Fibroblast of lung (primary cell): ENCODE results near the gene HID1. TPM values are rescaled to one million over a fixed set of nuclear protein-coding genes. Genes with fewer than 3 reads are reported as not detected.

Experiments
- DNase-seq, 2 donors: peaks; one replicate each; pipeline versions ENCODE4 v3.0.0 to v3.0.0-alpha.2; 2010; ENCODE audit warnings: low read depth in 2 of 2
- H2AFZ ChIP-seq: 2 replicates; pipeline ENCODE4 v1.5.1; 2012; ENCODE audit warnings: low read length, control low read depth, inconsistent platforms
- H3K27ac ChIP-seq: 2 replicates; pipeline ENCODE4 v1.5.1; 2011; ENCODE audit warnings: low read length, control low read depth; ENCODE audit not compliant: insufficient read depth
- H3K27me3 ChIP-seq: 2 replicates; pipeline ENCODE4 v1.5.1; 2011; ENCODE audit warnings: mild to moderate bottlenecking, low read length; ENCODE audit not compliant: control insufficient read depth, insufficient read depth
- H3K36me3 ChIP-seq: 2 replicates; pipeline ENCODE4 v1.5.1; 2011; ENCODE audit warnings: low read length; ENCODE audit not compliant: control insufficient read depth, insufficient read depth
- H3K4me1 ChIP-seq: 2 replicates; pipeline ENCODE4 v1.5.1; 2011; ENCODE audit warnings: low read length; ENCODE audit not compliant: control insufficient read depth, insufficient read depth; ENCODE audit errors: extremely low read depth
- H3K4me2 ChIP-seq: 2 replicates; pipeline ENCODE4 v1.5.1; 2011; ENCODE audit warnings: low read length, control low read depth; ENCODE audit not compliant: insufficient read depth; ENCODE audit errors: extremely low read depth
- H3K4me3 ChIP-seq, 4 experiments: fragments of 200-600 bp in 1 of 4; sonication (generic) in 1 of 4; replicated peaks in 1 of 4; 2 replicates each; pipeline ENCODE4 v1.5.1; 2011 to 2016; ENCODE audit warnings: low read length in 4 of 4, low read depth in 3 of 4, mild to moderate bottlenecking in 3 of 4, control low read depth in 2 of 4, inconsistent platforms in 1 of 4, mixed read lengths in 1 of 4; ENCODE audit not compliant: insufficient read depth in 1 of 4; ENCODE audit errors: control extremely low read depth in 1 of 4
- H3K79me2 ChIP-seq: 2 replicates; pipeline ENCODE4 v1.5.1; 2012; ENCODE audit warnings: mild to moderate bottlenecking, low read length, inconsistent platforms; ENCODE audit not compliant: control insufficient read depth, insufficient read depth
- H3K9ac ChIP-seq: 2 replicates; pipeline ENCODE4 v1.5.1; 2011; ENCODE audit warnings: mild to moderate bottlenecking, low read length, control low read depth; ENCODE audit not compliant: insufficient read depth
- H3K9me3 ChIP-seq: 2 replicates; pipeline ENCODE4 v1.5.1; 2012; ENCODE audit warnings: low read depth, low read length; ENCODE audit not compliant: control insufficient read depth, insufficient read depth
- H4K20me1 ChIP-seq: 2 replicates; pipeline ENCODE4 v1.5.1; 2011; ENCODE audit warnings: low read length; ENCODE audit not compliant: control insufficient read depth, insufficient read depth; ENCODE audit errors: extremely low read depth
- EZH2 ChIP-seq: IDR thresholded peaks from 2 replicates; pipeline ENCODE4 v1.5.1; 2012; ENCODE audit warnings: low read length, control low read depth, mild to moderate bottlenecking; ENCODE audit errors: missing control alignments
- polyA plus RNA-seq, 2 donors: library from polyadenylated mRNA; depleted of rRNA in 1 of 2; stranded (reverse) in 1 of 2; unstranded in 1 of 2; fragments of >200 nt; gene quantifications; 2 replicates each; pipeline ENCODE4 v1.2.1, GENCODE V29; 2011 to 2012; ENCODE audit warnings: missing spikeins in 1 of 2
- total RNA-seq: library from RNA; depleted of rRNA; stranded (reverse); fragments of >200 nt; gene quantifications from 2 replicates; pipeline ENCODE4 v1.2.1, GENCODE V29; 2014
- TF ChIP-seq, protein P1 (sequence below), 2 donors: IDR thresholded peaks in 1 of 2; conservative IDR thresholded peaks in 1 of 2; 1 replicate in 1 of 2; 2 replicates in 1 of 2; pipeline ENCODE4 v1.5.1; 2011 to 2012; ENCODE audit warnings: low read length in 2 of 2, control low read depth in 1 of 2, inconsistent platforms in 1 of 2, low read depth in 1 of 2, mild to moderate bottlenecking in 1 of 2

Gene HID1
- total and polyA plus RNA-seq, 2 donors (not counting 1 experiment from before 2014, with no cell fraction given), result 0.17 to 0.23 TPM

DNA sequence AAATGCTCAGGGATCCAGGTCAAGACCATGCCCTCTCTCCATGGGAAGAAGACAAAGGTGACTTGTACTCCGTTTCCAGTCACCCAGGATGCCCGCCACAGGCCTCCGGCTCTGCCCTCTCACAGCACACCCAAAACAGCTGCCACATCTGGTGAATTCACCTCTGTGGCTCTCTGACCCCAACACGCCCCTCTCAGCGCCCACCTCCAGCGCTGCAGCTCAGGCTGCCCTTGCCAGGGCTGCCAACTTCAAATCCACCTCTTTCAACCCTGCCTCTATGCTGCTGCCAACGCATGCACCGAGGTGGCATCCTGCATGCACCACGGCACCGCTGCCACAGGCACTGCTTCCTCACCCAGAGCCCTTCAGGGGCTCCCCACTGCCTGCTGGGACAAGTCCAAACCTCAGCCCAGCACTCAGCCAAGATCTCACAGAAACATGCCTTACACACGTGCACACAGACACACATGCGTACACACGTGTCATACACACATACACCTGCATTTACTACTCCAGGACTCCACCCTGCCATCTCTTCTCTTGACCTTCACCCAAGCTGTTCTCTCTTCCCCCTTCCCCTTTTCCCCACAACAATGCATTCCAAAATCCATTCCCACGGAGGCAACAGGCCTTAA is 7.5 kb downstream of the HID1 start:
- Histone ChIP-seq H3K9ac (no peak overlapping the region), H3K4me3 (no peak overlapping the region), H3K27ac (no peak overlapping the region), H3K36me3 (no peaks in the 10 kb centered on the region), H2AFZ (no peak overlapping the region), H4K20me1 (no peaks in the 10 kb centered on the region), H3K4me2 (no peak overlapping the region), H3K27me3 (peaks cover 2% of the 10 kb centered on the region), H3K4me1 (no peaks in the 10 kb centered on the region), H3K9me3 (no peaks in the 10 kb centered on the region), H3K79me2 (no peaks in the 10 kb centered on the region)
- no peak for DNase-seq
- TF ChIP-seq, protein P1, sequence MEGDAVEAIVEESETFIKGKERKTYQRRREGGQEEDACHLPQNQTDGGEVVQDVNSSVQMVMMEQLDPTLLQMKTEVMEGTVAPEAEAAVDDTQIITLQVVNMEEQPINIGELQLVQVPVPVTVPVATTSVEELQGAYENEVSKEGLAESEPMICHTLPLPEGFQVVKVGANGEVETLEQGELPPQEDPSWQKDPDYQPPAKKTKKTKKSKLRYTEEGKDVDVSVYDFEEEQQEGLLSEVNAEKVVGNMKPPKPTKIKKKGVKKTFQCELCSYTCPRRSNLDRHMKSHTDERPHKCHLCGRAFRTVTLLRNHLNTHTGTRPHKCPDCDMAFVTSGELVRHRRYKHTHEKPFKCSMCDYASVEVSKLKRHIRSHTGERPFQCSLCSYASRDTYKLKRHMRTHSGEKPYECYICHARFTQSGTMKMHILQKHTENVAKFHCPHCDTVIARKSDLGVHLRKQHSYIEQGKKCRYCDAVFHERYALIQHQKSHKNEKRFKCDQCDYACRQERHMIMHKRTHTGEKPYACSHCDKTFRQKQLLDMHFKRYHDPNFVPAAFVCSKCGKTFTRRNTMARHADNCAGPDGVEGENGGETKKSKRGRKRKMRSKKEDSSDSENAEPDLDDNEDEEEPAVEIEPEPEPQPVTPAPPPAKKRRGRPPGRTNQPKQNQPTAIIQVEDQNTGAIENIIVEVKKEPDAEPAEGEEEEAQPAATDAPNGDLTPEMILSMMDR (conservative IDR thresholded peaks at IDR 0.05 in 1 of 2, IDR thresholded peaks at IDR 0.05 in 1 of 2; ENCODE audit: low read depth in 1 of 2, low read length in 2 of 2), result no peak
- TF ChIP-seq EZH2, result no peak

DNA sequence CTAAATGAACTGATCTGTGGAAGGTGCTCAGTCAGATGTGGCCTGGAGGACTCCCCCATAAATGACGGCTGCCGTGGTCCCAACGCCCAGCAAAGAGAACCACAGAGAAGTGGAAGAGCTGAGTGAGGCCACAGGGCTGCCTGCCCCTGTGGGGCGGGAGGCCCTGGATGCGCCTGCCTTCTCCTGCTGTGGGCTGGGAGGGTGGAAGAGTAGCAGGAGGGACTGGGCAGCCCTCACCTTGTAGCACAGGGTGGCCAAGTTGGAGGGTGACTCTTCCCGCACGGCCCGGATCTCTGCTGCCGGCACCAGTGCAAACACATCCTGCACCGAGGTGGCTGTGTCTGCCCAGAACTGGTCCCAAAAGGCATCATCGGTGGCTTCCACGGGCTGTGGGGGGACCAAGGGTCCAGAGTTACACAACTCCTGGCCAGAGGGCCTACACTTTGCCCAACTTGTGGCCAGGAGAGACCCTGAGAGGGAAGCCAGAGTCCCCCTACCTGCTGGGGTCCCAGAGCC is 8.3 kb downstream of the HID1 start:
- DNase-seq, result no peak
- peaks cover 2% of the 10 kb centered on the region for H3K27me3 ChIP-seq
- H2AFZ ChIP-seq, result no peak overlapping the region
- no peak overlapping the region for H3K27ac ChIP-seq
- H4K20me1 ChIP-seq, result no peaks in the 10 kb centered on the region
- H3K4me3 ChIP-seq, result no peak overlapping the region
- H3K36me3 ChIP-seq, result no peaks in the 10 kb centered on the region
- H3K9ac ChIP-seq, result no peak overlapping the region
- TF ChIP-seq EZH2, result no peak
- TF ChIP-seq, protein P1 (conservative IDR thresholded peaks at IDR 0.05 in 1 of 2, IDR thresholded peaks at IDR 0.05 in 1 of 2; ENCODE audit: low read depth in 1 of 2, low read length in 2 of 2), result no peak
- no peaks in the 10 kb centered on the region for H3K9me3 ChIP-seq
- no peak overlapping the region for H3K4me2 ChIP-seq
- no peaks in the 10 kb centered on the region for H3K79me2 ChIP-seq
- H3K4me1 ChIP-seq, result no peaks in the 10 kb centered on the region

DNA sequence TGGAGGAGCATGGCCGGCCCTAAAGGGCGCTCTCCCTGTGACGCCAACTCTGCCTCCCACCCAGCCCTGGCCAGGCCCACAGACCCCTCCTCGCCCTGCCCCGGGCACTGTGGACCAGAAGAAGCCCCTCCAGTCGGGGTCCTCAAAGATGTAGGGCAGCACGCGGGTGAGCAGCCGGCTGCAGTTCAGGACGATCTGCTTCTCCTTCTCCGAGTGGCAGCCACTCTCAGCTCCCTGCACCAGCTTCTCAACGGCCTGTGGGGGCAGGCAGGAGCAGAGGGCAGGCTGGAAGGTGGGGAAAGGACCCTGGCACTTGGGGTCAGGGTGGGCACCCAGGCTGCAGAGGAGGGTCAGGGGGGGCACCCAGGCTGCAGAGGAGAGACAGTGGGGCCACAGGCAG is 8.9 kb downstream of the HID1 start:
- Histone ChIP-seq H2AFZ (no peak overlapping the region), H3K79me2 (no peaks in the 10 kb centered on the region), H3K27me3 (peaks cover 2% of the 10 kb centered on the region), H3K4me1 (no peaks in the 10 kb centered on the region), H3K4me3 (no peak overlapping the region), H3K27ac (no peak overlapping the region), H4K20me1 (no peaks in the 10 kb centered on the region), H3K9me3 (no peaks in the 10 kb centered on the region), H3K36me3 (no peaks in the 10 kb centered on the region), H3K9ac (no peak overlapping the region), H3K4me2 (no peak overlapping the region)
- no peak for DNase-seq
- TF ChIP-seq, protein P1 (conservative IDR thresholded peaks at IDR 0.05 in 1 of 2, IDR thresholded peaks at IDR 0.05 in 1 of 2; ENCODE audit: low read depth in 1 of 2, low read length in 2 of 2), result peak in 1 of 2 donors; percentile 7
- no peak for TF ChIP-seq EZH2
